Measurements from ENCODE around the gene BMPR1B. TPM values are rescaled to one million over a fixed set of nuclear protein-coding genes. Genes with fewer than 3 reads are reported as not detected.
"Not testable (repeated sequence)": the region's sequence is repeated elsewhere in the genome, so short reads cannot be mapped to it uniquely, and the experiment has no call there.

The BMPR1B gene
- total RNA-seq, 3 donors from 2014 or later, result 0.64 to 7.2 (median 2.0) TPM

DNA sequence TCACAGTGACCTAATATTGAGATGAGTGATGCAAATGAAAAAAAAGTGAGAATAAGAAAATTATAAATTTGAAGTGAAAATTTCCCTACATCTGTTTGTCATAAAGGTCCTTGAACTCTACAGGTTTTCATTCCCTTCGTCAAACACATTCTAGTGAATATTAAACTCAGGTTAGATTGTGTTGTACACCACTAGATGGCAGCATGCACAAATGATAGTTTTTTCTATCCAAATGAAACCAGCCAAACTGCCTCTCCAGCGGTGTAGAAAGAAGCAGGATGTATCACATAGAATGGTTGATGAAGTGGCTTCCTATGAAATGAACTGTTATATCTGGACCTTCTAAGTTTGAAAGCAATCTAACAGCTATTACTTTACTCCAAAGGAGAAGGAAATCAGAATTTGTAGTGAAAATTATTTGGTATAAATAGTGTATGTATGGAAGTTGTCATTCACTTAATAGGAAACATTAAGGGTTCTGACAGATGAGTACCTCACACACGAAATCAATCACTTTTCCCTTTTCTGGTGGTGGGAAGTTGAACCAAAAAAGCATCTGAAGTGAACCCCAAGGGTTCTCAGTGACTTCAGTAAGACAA is 408.3 kb downstream of the BMPR1B start:
- no peak for DNase-seq (ENCODE audit: low spot score in 2 of 2)
- Histone ChIP-seq H3K27me3 (no peaks in the 10 kb centered on the region), H3K36me3 (no peaks in the 10 kb centered on the region), H3K4me1 (no peaks in the 10 kb centered on the region), H3K27ac (no peak overlapping the region), H3K9me3 (no peaks in the 10 kb centered on the region), H3K4me3 (no peak overlapping the region)
- intact Hi-C loops (cut with DNase I; ENCODE audit: low total_unique reads), result no loop called here
- TF ChIP-seq POLR2AphosphoS5 (IDR thresholded peaks at IDR 0.05), result no peak
- TF ChIP-seq, protein P1, sequence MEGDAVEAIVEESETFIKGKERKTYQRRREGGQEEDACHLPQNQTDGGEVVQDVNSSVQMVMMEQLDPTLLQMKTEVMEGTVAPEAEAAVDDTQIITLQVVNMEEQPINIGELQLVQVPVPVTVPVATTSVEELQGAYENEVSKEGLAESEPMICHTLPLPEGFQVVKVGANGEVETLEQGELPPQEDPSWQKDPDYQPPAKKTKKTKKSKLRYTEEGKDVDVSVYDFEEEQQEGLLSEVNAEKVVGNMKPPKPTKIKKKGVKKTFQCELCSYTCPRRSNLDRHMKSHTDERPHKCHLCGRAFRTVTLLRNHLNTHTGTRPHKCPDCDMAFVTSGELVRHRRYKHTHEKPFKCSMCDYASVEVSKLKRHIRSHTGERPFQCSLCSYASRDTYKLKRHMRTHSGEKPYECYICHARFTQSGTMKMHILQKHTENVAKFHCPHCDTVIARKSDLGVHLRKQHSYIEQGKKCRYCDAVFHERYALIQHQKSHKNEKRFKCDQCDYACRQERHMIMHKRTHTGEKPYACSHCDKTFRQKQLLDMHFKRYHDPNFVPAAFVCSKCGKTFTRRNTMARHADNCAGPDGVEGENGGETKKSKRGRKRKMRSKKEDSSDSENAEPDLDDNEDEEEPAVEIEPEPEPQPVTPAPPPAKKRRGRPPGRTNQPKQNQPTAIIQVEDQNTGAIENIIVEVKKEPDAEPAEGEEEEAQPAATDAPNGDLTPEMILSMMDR (IDR thresholded peaks at IDR 0.05), result peak; percentile 51 to 74 (median 67)

DNA sequence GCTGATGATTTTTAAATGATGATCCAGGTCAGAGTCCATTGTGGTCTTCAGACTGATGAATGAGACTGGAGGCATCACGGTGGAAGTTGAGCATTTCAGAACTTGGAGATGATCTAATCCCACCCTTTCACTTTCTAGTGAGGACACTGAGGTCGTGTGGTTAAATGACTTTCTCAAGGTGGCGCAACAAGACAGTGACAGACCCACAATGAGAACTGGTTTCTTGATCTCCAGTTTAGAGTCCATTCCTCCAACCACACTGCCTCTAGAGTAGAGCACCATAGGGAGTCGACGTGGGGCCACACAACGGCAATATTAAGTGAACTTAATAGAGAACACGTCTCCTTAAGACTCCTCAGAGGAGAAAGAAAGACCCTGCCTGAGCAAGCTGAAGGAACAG is 410.1 kb downstream of the BMPR1B start:
- Histone ChIP-seq H3K4me1 (no peaks in the 10 kb centered on the region), H3K27me3 (no peaks in the 10 kb centered on the region), H3K36me3 (no peaks in the 10 kb centered on the region), H3K27ac (no peak overlapping the region), H3K9me3 (no peaks in the 10 kb centered on the region), H3K4me3 (no peak overlapping the region)
- intact Hi-C loops (cut with DNase I; ENCODE audit: low total_unique reads), result no loop called here
- TF ChIP-seq POLR2AphosphoS5 (IDR thresholded peaks at IDR 0.05) (no peak), POLR2A (IDR thresholded peaks at IDR 0.05) (no peak)
- TF ChIP-seq, protein P1 (IDR thresholded peaks at IDR 0.05), result no peak
- no peak for DNase-seq (ENCODE audit: low spot score in 2 of 2)

DNA sequence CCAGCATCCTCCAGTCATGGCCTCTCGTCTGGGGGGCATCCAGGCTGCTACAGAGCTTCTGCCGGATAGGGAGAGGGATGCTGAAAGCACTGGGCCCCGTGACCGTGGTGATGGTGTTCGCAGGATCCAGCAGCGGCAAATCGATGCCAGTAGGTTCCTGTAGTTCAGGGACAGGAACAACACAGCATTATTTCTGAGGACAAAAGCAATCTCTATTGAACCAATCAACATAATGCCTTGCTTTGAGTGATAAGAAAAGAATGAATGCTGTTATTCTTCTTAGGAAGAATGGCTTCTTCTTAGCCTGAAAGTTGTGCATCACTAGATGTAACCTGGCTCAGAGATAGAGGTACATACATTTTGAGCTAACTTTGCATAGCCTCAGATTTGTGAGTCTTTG is 412.4 kb downstream of the BMPR1B start:
- no peaks in the 10 kb centered on the region for H3K27me3 ChIP-seq
- TF ChIP-seq, protein P1 (IDR thresholded peaks at IDR 0.05), result no peak
- TF ChIP-seq POLR2A (IDR thresholded peaks at IDR 0.05) (no peak), POLR2AphosphoS5 (IDR thresholded peaks at IDR 0.05) (no peak)
- no peak overlapping the region for H3K27ac ChIP-seq
- no peaks in the 10 kb centered on the region for H3K4me1 ChIP-seq
- H3K4me3 ChIP-seq, result no peak overlapping the region
- DNase-seq (ENCODE audit: low spot score in 2 of 2), result no peak
- no peaks in the 10 kb centered on the region for H3K36me3 ChIP-seq
- intact Hi-C loops (cut with DNase I; ENCODE audit: low total_unique reads), result no loop called here
- no peaks in the 10 kb centered on the region for H3K9me3 ChIP-seq

DNA sequence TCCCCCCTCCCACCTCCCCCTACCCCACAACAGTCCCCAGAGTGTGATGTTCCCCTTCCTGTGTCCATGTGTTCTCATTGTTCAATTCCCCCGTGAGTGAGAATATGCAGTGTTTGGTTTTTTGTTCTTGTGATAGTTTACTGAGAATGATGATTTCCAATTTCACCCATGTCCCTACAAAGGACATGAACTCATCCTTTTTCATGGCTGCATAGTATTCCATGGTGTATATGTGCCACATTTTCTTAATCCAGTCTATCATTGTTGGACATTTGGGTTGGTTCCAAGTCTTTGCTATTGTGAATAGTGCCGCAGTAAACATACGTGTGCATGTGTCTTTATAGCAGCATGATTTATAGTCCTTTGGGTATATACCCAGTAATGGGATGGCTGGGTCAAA is 413.6 kb downstream of the BMPR1B start:
- intact Hi-C loops (cut with DNase I; ENCODE audit: low total_unique reads); H3K4me3 ChIP-seq; H3K27ac ChIP-seq: not testable (repeated sequence)

DNA sequence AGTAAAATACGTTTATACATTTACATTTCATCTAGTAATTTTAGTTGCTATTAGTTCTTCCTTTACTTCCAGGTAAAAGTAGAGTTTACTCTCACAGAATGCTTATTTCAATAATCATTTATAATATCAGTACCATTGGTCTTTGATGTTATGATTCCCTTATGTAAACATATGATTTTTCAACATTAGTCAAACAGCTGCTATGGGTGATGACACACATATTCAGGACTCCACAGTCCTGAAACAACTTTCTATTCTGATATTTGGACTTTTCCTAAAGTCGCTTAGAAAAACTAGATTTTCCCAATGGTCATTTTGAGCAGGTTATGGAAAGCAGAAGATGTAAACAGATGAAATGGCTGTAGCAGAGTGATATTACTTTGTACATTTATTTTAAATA is 421.2 kb downstream of the BMPR1B start:
- no peak for TF ChIP-seq POLR2AphosphoS5 (IDR thresholded peaks at IDR 0.05)
- TF ChIP-seq POLR2A (IDR thresholded peaks at IDR 0.05), result no peak
- H3K4me3 ChIP-seq, result no peak overlapping the region

More for the DNA sequence above, 413.6 kb downstream of the BMPR1B start:
- not testable (repeated sequence) for H3K27me3 ChIP-seq; H3K4me1 ChIP-seq; H3K9me3 ChIP-seq; DNase-seq (ENCODE audit: low spot score in 2 of 2); H3K36me3 ChIP-seq

DNA sequence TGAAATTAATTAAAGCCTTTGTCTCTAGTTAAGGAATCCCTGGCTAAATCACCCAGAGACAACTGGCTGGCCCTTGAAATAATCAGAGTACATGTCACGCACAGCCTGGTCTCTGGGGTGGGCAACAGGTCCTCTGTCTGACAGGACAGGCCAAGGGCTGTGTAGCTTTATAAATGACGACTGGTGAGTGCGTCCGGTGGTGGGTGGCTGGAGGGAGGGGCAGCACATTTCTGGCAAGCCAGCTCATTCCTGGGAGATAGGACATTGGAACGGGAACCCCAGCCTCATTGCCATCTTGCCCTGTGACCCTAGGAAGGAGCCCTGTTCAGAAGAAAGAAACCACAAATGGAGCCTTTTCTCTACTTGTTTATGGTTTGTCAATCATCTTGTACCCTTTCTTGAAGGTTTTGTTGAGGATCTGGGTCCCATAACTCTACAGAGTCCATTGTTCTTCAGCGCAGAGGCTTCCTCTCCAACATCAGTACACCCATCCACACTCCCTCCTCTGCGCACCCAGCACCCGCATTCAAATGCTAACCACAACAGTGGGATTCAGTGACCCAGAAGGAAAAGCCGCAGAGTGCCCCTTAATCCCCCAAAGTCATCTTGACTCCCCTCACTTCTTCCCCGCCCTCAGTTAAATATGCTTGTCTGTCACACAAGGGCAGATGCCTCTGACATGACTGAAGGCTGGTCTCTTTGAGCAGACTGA is 422.9 kb downstream of the BMPR1B start:
- intact Hi-C loops (cut with DNase I; ENCODE audit: low total_unique reads), result no loop called here
- Histone ChIP-seq H3K4me1 (no peaks in the 10 kb centered on the region), H3K4me3 (no peak overlapping the region), H3K27me3 (no peaks in the 10 kb centered on the region), H3K36me3 (no peaks in the 10 kb centered on the region), H3K9me3 (peaks cover 0 to 4% of the 10 kb centered on the region in 2 donors), H3K27ac (no peak overlapping the region)
- TF ChIP-seq POLR2A (IDR thresholded peaks at IDR 0.05) (no peak), POLR2AphosphoS5 (IDR thresholded peaks at IDR 0.05) (no peak)
- no peak for DNase-seq (ENCODE audit: low spot score in 2 of 2)

More for the DNA sequence above, 421.2 kb downstream of the BMPR1B start:
- Histone ChIP-seq H3K9me3 (peaks cover 0 to 4% of the 10 kb centered on the region in 2 donors), H3K36me3 (no peaks in the 10 kb centered on the region), H3K4me1 (no peaks in the 10 kb centered on the region), H3K27ac (no peak overlapping the region), H3K27me3 (no peaks in the 10 kb centered on the region)
- intact Hi-C loops (cut with DNase I; ENCODE audit: low total_unique reads), result no loop called here
- no peak for DNase-seq (ENCODE audit: low spot score in 2 of 2)
